Measurements from ENCODE around the gene RAB3GAP1. TPM values are rescaled to one million over a fixed set of nuclear protein-coding genes. Genes with fewer than 3 reads are reported as not detected.

The RAB3GAP1 gene
- 10 to 100 TPM; 54.5 to 70.2 (median 60.9) TPM for total RNA-seq
- 10 to 100 TPM; 18.6 to 22.1 (median 19.0) TPM for polyA plus RNA-seq

DNA sequence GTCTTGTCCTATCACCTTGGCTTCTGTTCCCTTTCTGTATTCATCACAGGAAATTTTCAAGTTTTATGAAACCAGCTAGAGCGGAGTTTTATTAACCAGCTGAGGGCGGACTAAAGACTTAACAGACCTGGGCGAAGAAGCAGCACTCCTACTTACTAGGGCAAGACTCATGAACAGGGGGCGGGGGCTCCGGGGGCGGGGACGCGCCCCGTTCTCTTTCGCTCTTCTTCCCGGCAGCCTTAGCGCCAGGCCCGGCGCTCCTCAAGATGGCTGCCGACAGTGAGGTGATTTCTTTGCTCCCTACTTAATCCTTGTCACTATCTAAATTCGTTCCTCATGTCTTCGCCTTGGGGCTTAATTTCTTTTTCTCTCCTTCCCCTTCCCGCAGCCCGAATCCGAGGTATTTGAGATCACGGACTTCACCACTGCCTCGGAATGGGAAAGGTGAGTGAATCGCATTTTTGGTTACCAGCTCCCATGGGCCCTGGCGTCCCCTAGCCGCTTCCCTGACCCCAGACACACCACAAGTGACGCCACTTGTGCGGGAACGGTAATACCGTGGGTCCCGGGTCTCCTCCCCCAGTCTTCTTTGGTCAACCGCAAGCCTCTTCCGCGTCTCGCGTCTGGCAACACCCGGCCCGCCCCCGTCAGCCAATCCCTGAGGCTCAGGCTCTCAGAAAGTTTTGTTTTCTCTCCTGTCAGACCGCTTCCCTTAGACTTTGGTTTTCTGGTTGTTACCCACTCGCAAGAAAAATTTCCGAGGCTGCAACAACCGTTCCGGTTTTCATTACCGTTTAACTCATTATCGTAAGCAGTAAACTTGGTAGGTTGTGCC, at the start of gene RAB3GAP1:
RAB3GAP1 (plus strand) TSS at position 251 of the 835 bp plus-strand sequence; CDS start at position 267, 16 bp downstream.
- intact Hi-C loops (cut with DNase I): loop anchor here (2.0 to 5.0 kb wide), 3 partner anchors 133 to 690 kb away; partner anchors contain the start of genes CCNT2, R3HDM1, UBXN4 and ZRANB3
- no peaks in the 10 kb centered on the region for H3K9me3 ChIP-seq
- TF ChIP-seq, protein P1, sequence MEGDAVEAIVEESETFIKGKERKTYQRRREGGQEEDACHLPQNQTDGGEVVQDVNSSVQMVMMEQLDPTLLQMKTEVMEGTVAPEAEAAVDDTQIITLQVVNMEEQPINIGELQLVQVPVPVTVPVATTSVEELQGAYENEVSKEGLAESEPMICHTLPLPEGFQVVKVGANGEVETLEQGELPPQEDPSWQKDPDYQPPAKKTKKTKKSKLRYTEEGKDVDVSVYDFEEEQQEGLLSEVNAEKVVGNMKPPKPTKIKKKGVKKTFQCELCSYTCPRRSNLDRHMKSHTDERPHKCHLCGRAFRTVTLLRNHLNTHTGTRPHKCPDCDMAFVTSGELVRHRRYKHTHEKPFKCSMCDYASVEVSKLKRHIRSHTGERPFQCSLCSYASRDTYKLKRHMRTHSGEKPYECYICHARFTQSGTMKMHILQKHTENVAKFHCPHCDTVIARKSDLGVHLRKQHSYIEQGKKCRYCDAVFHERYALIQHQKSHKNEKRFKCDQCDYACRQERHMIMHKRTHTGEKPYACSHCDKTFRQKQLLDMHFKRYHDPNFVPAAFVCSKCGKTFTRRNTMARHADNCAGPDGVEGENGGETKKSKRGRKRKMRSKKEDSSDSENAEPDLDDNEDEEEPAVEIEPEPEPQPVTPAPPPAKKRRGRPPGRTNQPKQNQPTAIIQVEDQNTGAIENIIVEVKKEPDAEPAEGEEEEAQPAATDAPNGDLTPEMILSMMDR (IDR thresholded peaks at IDR 0.05): no peak
- peak in 1 of 2 donors; percentile 50 for TF ChIP-seq POLR2A (IDR thresholded peaks at IDR 0.05)
- TF ChIP-seq EP300 (IDR thresholded peaks at IDR 0.05): no peak
- peak; percentile 57 to 86 (median 82) for TF ChIP-seq POLR2AphosphoS5 (IDR thresholded peaks at IDR 0.05)
- no peaks in the 10 kb centered on the region for H3K36me3 ChIP-seq
- peaks cover 0 to 40% (median 30%) of the 10 kb centered on the region in 4 donors for H3K4me1 ChIP-seq
- peak within 1 kb of the TSS; percentile 90 to 95 (median 91) for H3K27ac ChIP-seq
- WGBS, 2 donors: 0 to 1% methylated on average over 45 of the region's 45 CpGs
- DNase-seq: peak; percentile 80
- H3K27me3 ChIP-seq: no peaks in the 10 kb centered on the region
- H3K4me3 ChIP-seq: peak within 1 kb of the TSS; percentile 65 to 78 (median 76)

DNA sequence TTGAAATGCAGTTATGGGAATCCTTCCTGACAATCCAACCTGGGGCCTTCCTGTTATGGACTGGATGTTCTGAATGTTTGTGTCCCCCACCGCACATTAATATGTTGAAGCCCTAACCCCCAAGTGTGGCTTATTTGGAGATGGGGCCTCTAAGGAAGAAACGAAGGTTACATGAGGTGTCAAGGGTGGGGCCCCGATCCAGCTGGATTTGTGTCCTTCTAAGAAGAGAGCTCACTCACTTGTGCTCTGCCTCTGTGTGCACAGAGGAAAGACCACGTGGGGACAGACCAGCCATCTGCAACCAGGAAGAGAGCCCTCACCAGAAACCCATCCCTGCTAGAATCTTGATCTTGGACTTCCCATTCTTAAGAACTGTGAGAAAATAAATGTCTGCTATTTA, 49.3 kb upstream of the RAB3GAP1 start:
- 78 to 87% methylated on average over 4 of the region's 4 CpGs for WGBS, 2 donors
- H3K4me3 ChIP-seq: no peak overlapping the region
- no peak overlapping the region for H3K27ac ChIP-seq
- no peak for DNase-seq
- H3K27me3 ChIP-seq: peaks cover 0 to 21% (median 0%) of the 10 kb centered on the region in 3 donors
- H3K36me3 ChIP-seq: no peaks in the 10 kb centered on the region
- H3K9me3 ChIP-seq: no peaks in the 10 kb centered on the region
- intact Hi-C loops (cut with DNase I): no loop called here
- peaks cover 0 to 7% (median 2%) of the 10 kb centered on the region in 4 donors for H3K4me1 ChIP-seq
- TF ChIP-seq POLR2A (IDR thresholded peaks at IDR 0.05) (no peak), POLR2AphosphoS5 (IDR thresholded peaks at IDR 0.05) (no peak), EP300 (IDR thresholded peaks at IDR 0.05) (no peak)
- TF ChIP-seq, protein P1 (IDR thresholded peaks at IDR 0.05): no peak

DNA sequence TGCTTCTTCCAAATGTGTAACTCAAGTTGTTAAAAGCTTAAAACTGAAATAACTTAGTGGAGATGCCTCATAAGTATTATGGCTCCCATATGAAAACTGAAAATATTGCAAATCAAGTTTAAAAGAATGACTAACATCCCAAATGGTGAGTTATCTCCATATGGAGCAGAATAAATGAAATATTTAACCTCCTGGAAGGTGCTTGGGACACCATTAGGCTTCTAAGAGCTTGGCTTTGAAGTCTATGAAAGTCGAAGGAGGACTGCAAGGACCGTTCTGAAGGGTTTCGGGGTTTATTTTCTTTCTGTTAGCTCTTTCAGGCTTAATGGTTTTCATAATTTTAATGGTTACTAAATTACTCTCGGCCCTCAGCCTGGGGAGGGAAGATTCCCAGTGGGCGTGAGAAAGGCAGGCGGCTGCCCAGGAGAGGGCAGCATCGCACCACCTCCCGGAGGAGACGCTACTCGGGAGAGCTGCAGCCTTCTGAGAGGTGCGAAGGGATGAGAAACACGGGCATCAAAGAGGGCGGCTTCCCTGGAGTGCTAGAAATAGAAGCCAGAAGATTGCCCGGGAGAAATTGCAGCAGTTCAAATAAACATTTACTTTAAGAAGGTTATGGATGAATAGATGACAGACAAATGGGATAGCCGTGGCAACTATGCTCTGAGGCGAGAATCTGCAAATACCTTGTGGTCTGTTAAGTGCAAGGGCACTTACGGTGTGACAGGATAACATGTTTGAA, 47.9 kb upstream of the RAB3GAP1 start:
- intact Hi-C loops (cut with DNase I): loop anchor here (1.0 kb wide), 1 partner anchor 705 kb away; no protein-coding TSS in a partner anchor
- WGBS, 2 donors: 7 to 9% methylated on average over 17 of the region's 17 CpGs

DNA sequence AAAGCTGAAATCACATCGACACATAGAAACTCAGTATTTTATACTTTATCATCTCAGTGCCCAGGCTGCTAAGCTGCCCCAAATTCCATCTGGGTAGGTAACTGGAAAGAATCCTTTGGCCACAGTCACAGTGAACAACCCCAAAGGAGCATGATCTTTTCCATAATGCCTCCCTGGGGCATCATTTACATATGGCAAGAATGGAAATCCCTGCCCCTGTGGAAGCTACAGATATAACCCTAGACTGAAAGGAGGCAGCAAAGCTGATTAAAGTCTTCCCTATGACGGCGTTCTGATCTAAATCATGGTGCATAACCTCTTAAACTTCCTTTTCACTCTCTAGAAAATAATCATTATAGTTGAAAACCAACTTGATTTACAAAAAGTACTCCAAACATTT, 46.3 kb upstream of the RAB3GAP1 start:
- DNase-seq: no peak
- no peak overlapping the region for H3K27ac ChIP-seq
- peaks cover 0 to 25% (median 0%) of the 10 kb centered on the region in 3 donors for H3K27me3 ChIP-seq
- 67 to 70% methylated on average over 3 of the region's 3 CpGs for WGBS, 2 donors
- TF ChIP-seq, protein P1 (IDR thresholded peaks at IDR 0.05): no peak
- TF ChIP-seq POLR2A (IDR thresholded peaks at IDR 0.05) (no peak), EP300 (IDR thresholded peaks at IDR 0.05) (no peak), POLR2AphosphoS5 (IDR thresholded peaks at IDR 0.05) (no peak)
- no peak overlapping the region for H3K4me3 ChIP-seq
- H3K9me3 ChIP-seq: no peaks in the 10 kb centered on the region
- peaks cover 0 to 7% (median 2%) of the 10 kb centered on the region in 4 donors for H3K4me1 ChIP-seq
- H3K36me3 ChIP-seq: no peaks in the 10 kb centered on the region
- intact Hi-C loops (cut with DNase I): no loop called here

More for the DNA sequence above, 47.9 kb upstream of the RAB3GAP1 start:
- TF ChIP-seq POLR2AphosphoS5 (IDR thresholded peaks at IDR 0.05) (no peak), POLR2A (IDR thresholded peaks at IDR 0.05) (no peak)
- TF ChIP-seq, protein P1 (IDR thresholded peaks at IDR 0.05): peak; percentile 67 to 87 (median 70)
- DNase-seq: peak; percentile 82
- Histone ChIP-seq H3K4me1 (peaks cover 0 to 7% (median 2%) of the 10 kb centered on the region in 4 donors), H3K27me3 (peaks cover 0 to 21% (median 0%) of the 10 kb centered on the region in 3 donors), H3K27ac (no peak overlapping the region), H3K36me3 (no peaks in the 10 kb centered on the region), H3K9me3 (no peaks in the 10 kb centered on the region), H3K4me3 (no peak overlapping the region)

Data from sigmoid colon (tissue), 7 donors.